Measurements from ENCODE around the gene ELOVL5.

The ELOVL5 gene

GRCh38 chr6:53290537-53291510 lies 57.9 kb downstream of the ELOVL5 start:
- peak overlapping the region; percentile 60 for H3K4me3 Mint-ChIP-seq
- ATAC-seq (replicated peaks; ENCODE audit: extremely low read depth, poor library complexity, severe bottlenecking) (peak; percentile 97), DNase-seq (ENCODE audit: low spot score in 2 of 2) (peak in 1 of 2 donors; percentile 22)
- H3K36me3 Mint-ChIP-seq (ENCODE audit: insufficient read depth), result peaks cover 24% of the 10 kb centered on the region
- peak overlapping the region; percentile 74 for H3K27ac Mint-ChIP-seq (ENCODE audit: low read depth)
- H3K4me1 Mint-ChIP-seq, result peaks cover 59% of the 10 kb centered on the region
- no peaks in the 10 kb centered on the region for H3K27me3 Mint-ChIP-seq
- H3K9me3 Mint-ChIP-seq, result no peaks in the 10 kb centered on the region

GRCh38 chr6:53287336-53288225 lies 61.2 kb downstream of the ELOVL5 start:
- H3K9me3 Mint-ChIP-seq, result no peaks in the 10 kb centered on the region
- H3K4me1 Mint-ChIP-seq, result peaks cover 59% of the 10 kb centered on the region
- DNase-seq (ENCODE audit: low spot score in 2 of 2) (no peak), ATAC-seq (replicated peaks; ENCODE audit: extremely low read depth, poor library complexity, severe bottlenecking) (no peak)
- H3K27ac Mint-ChIP-seq (ENCODE audit: low read depth), result peak overlapping the region; percentile 14
- no peaks in the 10 kb centered on the region for H3K27me3 Mint-ChIP-seq
- no peak overlapping the region for H3K4me3 Mint-ChIP-seq
- H3K36me3 Mint-ChIP-seq (ENCODE audit: insufficient read depth), result peaks cover 23% of the 10 kb centered on the region

GRCh38 chr6:53284901-53285300 lies 63.8 kb downstream of the ELOVL5 start:
- H3K36me3 Mint-ChIP-seq (ENCODE audit: insufficient read depth), result peaks cover 20% of the 10 kb centered on the region
- no peak for DNase-seq (ENCODE audit: low spot score in 2 of 2)

GRCh38 chr6:53282741-53283140 lies 66.0 kb downstream of the ELOVL5 start:
- H3K36me3 Mint-ChIP-seq (ENCODE audit: insufficient read depth), result peaks cover 20% of the 10 kb centered on the region
- no peak for ATAC-seq (replicated peaks; ENCODE audit: extremely low read depth, poor library complexity, severe bottlenecking)
- no peak overlapping the region for H3K27ac Mint-ChIP-seq (ENCODE audit: low read depth)

More at GRCh38 chr6:53284901-53285300, 63.8 kb downstream of the ELOVL5 start:
- ATAC-seq (replicated peaks; ENCODE audit: extremely low read depth, poor library complexity, severe bottlenecking), result no peak
- no peaks in the 10 kb centered on the region for H3K27me3 Mint-ChIP-seq
- peak overlapping the region; percentile 3 for H3K4me3 Mint-ChIP-seq
- H3K9me3 Mint-ChIP-seq, result no peaks in the 10 kb centered on the region
- peak overlapping the region; percentile 35 for H3K27ac Mint-ChIP-seq (ENCODE audit: low read depth)
- H3K4me1 Mint-ChIP-seq, result peaks cover 54% of the 10 kb centered on the region

GRCh38 chr6:53282234-53282633 lies 66.5 kb downstream of the ELOVL5 start:
- DNase-seq (ENCODE audit: low spot score in 2 of 2) (no peak), ATAC-seq (replicated peaks; ENCODE audit: extremely low read depth, poor library complexity, severe bottlenecking) (no peak)
- Mint-ChIP-seq H3K4me1 (peaks cover 41% of the 10 kb centered on the region), H3K27ac (ENCODE audit: low read depth) (peak overlapping the region; percentile 13), H3K4me3 (no peak overlapping the region), H3K27me3 (no peaks in the 10 kb centered on the region), H3K9me3 (no peaks in the 10 kb centered on the region), H3K36me3 (ENCODE audit: insufficient read depth) (peaks cover 21% of the 10 kb centered on the region)

More at GRCh38 chr6:53282741-53283140, 66.0 kb downstream of the ELOVL5 start:
- DNase-seq (ENCODE audit: low spot score in 2 of 2), result no peak
- Mint-ChIP-seq H3K4me1 (peaks cover 42% of the 10 kb centered on the region), H3K27me3 (no peaks in the 10 kb centered on the region), H3K9me3 (no peaks in the 10 kb centered on the region), H3K4me3 (no peak overlapping the region)

- Mint-ChIP-seq H3K36me3 (ENCODE audit: insufficient read depth) (peaks cover 18% of the 10 kb centered on the region), H3K27me3 (no peaks in the 10 kb centered on the region), H3K4me3 (no peak overlapping the region), H3K27ac (ENCODE audit: low read depth) (peak overlapping the region; percentile 13), H3K4me1 (peaks cover 41% of the 10 kb centered on the region), H3K9me3 (no peaks in the 10 kb centered on the region)
- ATAC-seq (replicated peaks; ENCODE audit: extremely low read depth, poor library complexity, severe bottlenecking), result no peak
- no peak for DNase-seq (ENCODE audit: low spot score in 2 of 2)
Measured at GRCh38 chr6:53281518-53282215, 67.1 kb downstream of the ELOVL5 start.

GRCh38 chr6:53280207-53280606 lies 68.5 kb downstream of the ELOVL5 start:
- Mint-ChIP-seq H3K4me1 (peaks cover 39% of the 10 kb centered on the region), H3K4me3 (no peak overlapping the region), H3K9me3 (no peaks in the 10 kb centered on the region), H3K27me3 (no peaks in the 10 kb centered on the region), H3K27ac (ENCODE audit: low read depth) (no peak overlapping the region), H3K36me3 (ENCODE audit: insufficient read depth) (peaks cover 23% of the 10 kb centered on the region)
- no peak for DNase-seq (ENCODE audit: low spot score in 2 of 2)
- ATAC-seq (replicated peaks; ENCODE audit: extremely low read depth, poor library complexity, severe bottlenecking), result no peak

- peaks cover 38% of the 10 kb centered on the region for H3K4me1 Mint-ChIP-seq
- no peaks in the 10 kb centered on the region for H3K9me3 Mint-ChIP-seq
- ATAC-seq (replicated peaks; ENCODE audit: extremely low read depth, poor library complexity, severe bottlenecking), result no peak
- H3K27ac Mint-ChIP-seq (ENCODE audit: low read depth), result no peak overlapping the region
- H3K36me3 Mint-ChIP-seq (ENCODE audit: insufficient read depth), result peaks cover 21% of the 10 kb centered on the region
- H3K4me3 Mint-ChIP-seq, result no peak overlapping the region
- no peak for DNase-seq (ENCODE audit: low spot score in 2 of 2)
- no peaks in the 10 kb centered on the region for H3K27me3 Mint-ChIP-seq
Measured at GRCh38 chr6:53279293-53279692, 69.5 kb downstream of the ELOVL5 start.

GRCh38 chr6:53273370-53273769 lies 75.4 kb downstream of the ELOVL5 start:
- ATAC-seq (replicated peaks; ENCODE audit: extremely low read depth, poor library complexity, severe bottlenecking) (no peak), DNase-seq (ENCODE audit: low spot score in 2 of 2) (no peak)
- Mint-ChIP-seq H3K27me3 (no peaks in the 10 kb centered on the region), H3K27ac (ENCODE audit: low read depth) (peak overlapping the region; percentile 62), H3K4me3 (no peak overlapping the region), H3K9me3 (no peaks in the 10 kb centered on the region), H3K36me3 (ENCODE audit: insufficient read depth) (peaks cover 58% of the 10 kb centered on the region), H3K4me1 (peaks cover 18% of the 10 kb centered on the region)

GRCh38 chr6:53269827-53270226 lies 78.9 kb downstream of the ELOVL5 start:
- Mint-ChIP-seq H3K4me3 (no peak overlapping the region), H3K27me3 (no peaks in the 10 kb centered on the region), H3K9me3 (no peaks in the 10 kb centered on the region), H3K4me1 (peaks cover 10% of the 10 kb centered on the region), H3K36me3 (ENCODE audit: insufficient read depth) (peaks cover 56% of the 10 kb centered on the region), H3K27ac (ENCODE audit: low read depth) (no peak overlapping the region)
- DNase-seq (ENCODE audit: low spot score in 2 of 2) (no peak), ATAC-seq (replicated peaks; ENCODE audit: extremely low read depth, poor library complexity, severe bottlenecking) (no peak)

GRCh38 chr6:53268858-53269608 lies 79.7 kb downstream of the ELOVL5 start:
- Mint-ChIP-seq H3K4me3 (no peak overlapping the region), H3K36me3 (ENCODE audit: insufficient read depth) (peaks cover 63% of the 10 kb centered on the region), H3K27ac (ENCODE audit: low read depth) (no peak overlapping the region), H3K4me1 (peaks cover 6% of the 10 kb centered on the region), H3K9me3 (no peaks in the 10 kb centered on the region), H3K27me3 (no peaks in the 10 kb centered on the region)
- DNase-seq (ENCODE audit: low spot score in 2 of 2), result no peak
- no peak for ATAC-seq (replicated peaks; ENCODE audit: extremely low read depth, poor library complexity, severe bottlenecking)

All from central memory CD8-positive, alpha-beta T cell (primary cell).